SKM-1 (cell line): ENCODE measurements around the gene CACNA2D3.
"Not testable (repeated sequence)": the region's sequence is repeated elsewhere in the genome, so short reads cannot be mapped to it uniquely, and the experiment has no call there.

Experiments used
- DNase-seq: peaks from one replicate; lab custom pipeline; 2025; ENCODE audit not compliant: unreplicated experiment; lab: John Stamatoyannopoulos, UW

The CACNA2D3 gene

DNA sequence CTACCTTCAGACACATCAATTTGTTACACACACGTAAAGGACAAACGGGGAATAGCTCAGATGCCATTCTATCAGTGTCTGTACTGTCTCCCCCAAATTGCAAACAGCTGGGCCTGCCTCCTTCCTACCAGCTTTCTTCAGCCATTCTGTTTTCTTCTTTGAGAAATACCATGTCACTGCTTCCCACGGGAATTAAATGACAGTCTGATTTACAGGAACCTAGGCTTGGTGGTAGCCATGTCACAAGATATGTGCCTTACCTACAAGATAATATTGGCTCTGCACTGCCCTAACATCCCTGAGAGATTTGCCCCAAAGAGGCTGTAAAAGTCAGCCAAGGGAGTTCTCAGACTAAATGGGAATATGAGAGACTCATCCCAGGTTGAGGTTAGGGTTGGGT is 497.2 kb downstream of the CACNA2D3 start:
- no peak for DNase-seq

- no peak for DNase-seq
Observed at GRCh38 chr3:54621184-54621583, 498.8 kb downstream of the CACNA2D3 start.

GRCh38 chr3:54622678-54623077 is 500.3 kb downstream of the CACNA2D3 start:
- DNase-seq = no peak

DNA sequence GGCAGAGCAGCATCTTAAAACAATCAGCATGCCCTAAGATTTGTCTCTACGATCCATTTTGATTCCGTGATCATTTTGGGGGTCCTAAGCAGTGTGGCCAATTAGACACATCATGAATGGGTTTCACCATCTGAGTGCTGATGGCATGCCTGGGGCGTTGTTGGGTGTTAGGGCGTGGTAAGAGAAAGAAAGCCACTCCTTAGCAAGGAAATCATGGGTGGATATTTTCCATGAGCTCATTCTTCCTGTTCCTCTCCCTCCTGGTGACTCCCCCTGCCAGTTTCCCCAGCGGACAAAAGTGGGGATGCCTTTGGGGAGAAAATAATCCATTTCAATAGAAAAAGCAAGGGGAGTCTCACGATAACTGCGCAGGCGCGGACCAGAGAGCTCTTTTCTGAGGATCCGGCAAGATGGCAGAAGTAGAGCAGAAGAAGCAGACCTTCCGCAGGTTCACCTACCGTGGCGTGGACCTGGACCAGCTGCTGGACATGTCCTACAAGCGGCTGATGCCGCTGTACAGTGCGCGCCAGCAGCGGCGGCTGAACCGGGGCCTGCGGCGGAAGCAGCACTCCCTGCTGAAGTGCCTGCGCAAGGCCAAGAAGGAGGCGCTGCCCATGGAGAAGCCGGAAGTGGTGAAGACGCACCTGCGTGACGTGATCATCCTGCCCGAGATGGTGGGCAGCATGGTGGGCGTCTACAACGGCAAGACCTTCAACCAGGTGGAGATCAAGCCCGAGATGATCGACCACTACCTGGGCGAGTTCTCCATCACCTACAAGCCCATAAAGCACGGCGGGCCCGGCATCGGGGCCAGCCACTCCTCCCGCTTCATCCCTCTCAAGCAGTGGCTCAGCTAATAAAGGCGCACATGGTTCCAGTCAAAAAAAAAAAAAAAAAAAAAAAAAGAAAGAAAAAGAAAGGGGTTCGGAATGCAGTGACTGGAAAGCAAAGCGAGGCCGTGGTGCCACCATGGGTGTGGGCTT is 503.7 kb downstream of the CACNA2D3 start:
- no peak for DNase-seq

GRCh38 chr3:54628888-54629441 is 506.6 kb downstream of the CACNA2D3 start:
- no peak for DNase-seq

GRCh38 chr3:54630101-54630623 is 507.8 kb downstream of the CACNA2D3 start:
- DNase-seq = no peak

GRCh38 chr3:54631001-54631400 is 508.6 kb downstream of the CACNA2D3 start:
- not testable (repeated sequence) for DNase-seq

GRCh38 chr3:54631516-54632325 is 509.4 kb downstream of the CACNA2D3 start:
- DNase-seq = no peak

DNA sequence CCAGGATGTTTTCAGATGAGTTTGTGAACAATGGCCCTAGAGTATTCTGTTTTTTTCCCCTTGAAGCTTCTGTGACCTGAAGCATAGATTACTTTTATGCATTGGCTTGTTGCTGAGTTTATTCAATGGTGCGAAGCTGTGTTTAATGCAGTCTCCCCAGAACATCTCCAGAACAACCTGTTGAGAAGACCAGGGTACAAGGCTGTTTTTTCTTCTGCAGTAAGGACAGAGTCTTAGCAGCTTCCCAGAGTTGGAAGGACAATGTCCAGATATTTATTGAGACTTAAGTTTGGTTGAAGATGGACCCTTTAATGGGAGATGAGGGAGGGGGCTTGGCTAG is 509.9 kb downstream of the CACNA2D3 start:
- DNase-seq = no peak

- no peak for DNase-seq
Observed at GRCh38 chr3:54632834-54633233, 510.5 kb downstream of the CACNA2D3 start.

GRCh38 chr3:54633444-54634121 is 511.2 kb downstream of the CACNA2D3 start:
- DNase-seq = no peak

DNA sequence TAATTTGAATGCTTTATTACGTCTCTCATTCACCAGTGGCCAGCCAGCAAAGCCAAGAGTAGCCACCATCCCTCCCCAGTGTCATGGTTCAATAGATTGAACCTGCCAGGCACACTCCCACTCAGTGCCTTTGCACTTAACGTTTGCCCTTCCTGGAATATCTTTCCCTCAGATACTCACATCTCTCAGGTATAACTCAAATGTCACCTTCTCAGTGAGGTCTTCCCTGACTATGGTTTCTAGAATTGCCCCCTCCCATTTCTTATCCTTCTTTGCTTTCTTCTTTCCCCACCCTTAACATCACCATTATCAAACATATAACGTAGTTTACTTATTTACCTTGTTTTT is 511.7 kb downstream of the CACNA2D3 start:
- DNase-seq = no peak

- not testable (repeated sequence) for DNase-seq
Observed at GRCh38 chr3:54639790-54640372, 517.5 kb downstream of the CACNA2D3 start.

- no peak for DNase-seq
Observed at GRCh38 chr3:54641226-54642014, 519.1 kb downstream of the CACNA2D3 start.

GRCh38 chr3:54642147-54642546 is 519.8 kb downstream of the CACNA2D3 start:
- no peak for DNase-seq

DNA sequence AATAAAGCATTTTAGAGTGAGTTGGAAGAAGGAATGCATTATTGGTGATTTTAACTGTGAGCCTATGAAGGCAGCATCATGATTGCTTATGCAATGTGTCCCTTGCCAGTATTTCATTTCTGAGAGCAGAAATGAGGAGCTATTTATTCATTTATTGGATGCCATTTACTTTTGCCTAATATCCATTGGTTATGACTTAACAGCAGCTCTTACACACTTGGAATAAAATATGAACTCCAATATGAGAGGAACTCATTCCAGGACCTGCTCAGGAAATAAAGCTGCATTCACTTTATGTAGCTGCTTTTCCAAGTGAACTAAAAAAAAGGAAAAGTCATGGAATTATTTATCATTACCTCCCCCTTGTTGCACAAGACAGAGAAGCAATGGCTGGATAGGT is 525.4 kb downstream of the CACNA2D3 start:
- no peak for DNase-seq

DNA sequence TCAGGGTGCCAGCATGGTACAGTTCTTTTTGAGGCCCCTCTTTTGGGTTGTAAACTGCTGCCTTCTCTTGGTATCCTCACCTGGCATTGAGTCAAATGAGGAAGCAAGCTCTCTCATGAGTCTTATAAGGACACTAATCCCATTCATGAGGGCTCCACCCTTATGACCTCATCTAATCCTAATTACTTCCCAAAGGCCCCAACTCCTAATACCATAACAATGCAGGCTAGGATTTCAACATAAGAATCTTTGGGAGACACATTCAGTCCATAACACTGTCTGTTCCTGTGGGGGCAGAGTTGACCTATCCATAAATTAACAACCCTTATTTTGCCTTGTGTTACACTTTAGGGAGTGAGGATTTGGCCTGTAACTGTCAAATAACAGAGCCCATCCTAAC is 527.2 kb downstream of the CACNA2D3 start:
- DNase-seq = no peak

DNA sequence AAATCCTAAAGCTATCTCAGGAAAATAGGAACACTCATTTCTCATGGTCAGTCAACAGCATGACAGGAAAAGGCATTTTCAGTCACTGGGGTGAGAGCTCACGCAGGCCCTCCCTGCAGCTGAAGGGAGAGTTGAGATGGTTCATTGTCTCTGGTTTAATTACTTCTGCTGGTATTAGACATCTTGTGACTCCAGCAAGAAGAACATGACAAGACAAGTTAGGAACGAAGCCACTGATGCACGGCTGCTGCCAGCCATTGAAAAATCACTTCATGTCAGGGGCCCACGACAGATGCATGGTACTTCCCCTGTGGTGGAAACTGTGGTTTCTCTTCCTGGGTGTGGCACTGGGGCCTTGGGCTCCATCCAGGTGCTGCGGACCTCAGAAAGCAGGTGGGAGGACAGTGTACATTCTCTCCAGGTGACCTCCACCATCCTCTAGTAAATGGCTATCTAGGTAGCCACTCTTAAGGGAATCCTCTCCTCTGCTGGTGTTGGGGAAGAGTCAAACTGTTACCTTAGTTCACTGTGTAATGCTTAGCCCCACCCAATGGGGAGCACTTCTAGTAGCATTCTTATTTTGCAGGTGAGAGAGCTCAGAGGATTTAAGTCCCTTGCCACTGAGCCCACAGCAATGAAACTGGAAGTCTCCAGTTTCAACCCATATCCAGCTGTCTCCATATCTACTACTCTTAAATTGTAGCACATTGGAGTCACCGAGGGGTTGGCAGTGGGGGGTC is 531.3 kb downstream of the CACNA2D3 start:
- no peak for DNase-seq

- no peak for DNase-seq
Observed at GRCh38 chr3:54654776-54655175, 532.4 kb downstream of the CACNA2D3 start.
